GM19397 (cell line): ENCODE data around the gene TNFRSF1A.
"Not testable (repeated sequence)": the region's sequence is repeated elsewhere in the genome, so short reads cannot be mapped to it uniquely, and the experiment has no call there.

ENCODE experiments used
- ATAC-seq: cut with Tn5 transposase; IDR thresholded peaks from one replicate; pipeline ENCODE4 v1.9.1; 2021; ENCODE audit warnings: mild to moderate bottlenecking, moderate library complexity; ENCODE audit not compliant: unreplicated experiment

Gene TNFRSF1A

GRCh38 chr12:6338536-6338935 is 3.3 kb downstream of the TNFRSF1A start:
- ATAC-seq = not testable (repeated sequence)

GRCh38 chr12:6337958-6338433 is 3.9 kb downstream of the TNFRSF1A start:
- ATAC-seq = no peak

- ATAC-seq = no peak
Observed at GRCh38 chr12:6336889-6337853, 4.7 kb downstream of the TNFRSF1A start.

GRCh38 chr12:6336079-6336888 is 5.6 kb downstream of the TNFRSF1A start:
- no peak for ATAC-seq

- ATAC-seq = peak; percentile 58
Observed at GRCh38 chr12:6335451-6336078, 6.3 kb downstream of the TNFRSF1A start.

- no peak for ATAC-seq
Observed at GRCh38 chr12:6334940-6335450, 6.9 kb downstream of the TNFRSF1A start.

GRCh38 chr12:6334359-6334758 is 7.5 kb downstream of the TNFRSF1A start:
- ATAC-seq = no peak

- no peak for ATAC-seq
Observed at GRCh38 chr12:6333566-6333965, 8.3 kb downstream of the TNFRSF1A start.

- ATAC-seq = no peak
Observed at GRCh38 chr12:6333029-6333428, 8.8 kb downstream of the TNFRSF1A start.

- ATAC-seq = no peak
Observed at GRCh38 chr12:6332459-6332858, 9.4 kb downstream of the TNFRSF1A start.

GRCh38 chr12:6330999-6331714 is 10.7 kb downstream of the TNFRSF1A start:
- ATAC-seq = no peak

- peak; percentile 48 for ATAC-seq
Observed at GRCh38 chr12:6330192-6330591, 11.7 kb downstream of the TNFRSF1A start.

GRCh38 chr12:6329703-6330064 is 12.2 kb downstream of the TNFRSF1A start:
- no peak for ATAC-seq

- no peak for ATAC-seq
Observed at GRCh38 chr12:6328945-6329702, 12.8 kb downstream of the TNFRSF1A start.

GRCh38 chr12:6328045-6328779 is 13.7 kb downstream of the TNFRSF1A start:
- ATAC-seq = no peak

GRCh38 chr12:6327229-6328041 is 14.4 kb downstream of the TNFRSF1A start:
- no peak for ATAC-seq

GRCh38 chr12:6326316-6327228 is 15.3 kb downstream of the TNFRSF1A start:
- ATAC-seq = no peak
